Measurements from ENCODE around the gene CDC14A.
A peak's percentile ranks its signal among the peaks of the same experiment; 100 is the strongest.
"Not testable (repeated sequence)": the region's sequence is repeated elsewhere in the genome, so short reads cannot be mapped to it uniquely, and the experiment has no call there.

CDC14A gene

DNA sequence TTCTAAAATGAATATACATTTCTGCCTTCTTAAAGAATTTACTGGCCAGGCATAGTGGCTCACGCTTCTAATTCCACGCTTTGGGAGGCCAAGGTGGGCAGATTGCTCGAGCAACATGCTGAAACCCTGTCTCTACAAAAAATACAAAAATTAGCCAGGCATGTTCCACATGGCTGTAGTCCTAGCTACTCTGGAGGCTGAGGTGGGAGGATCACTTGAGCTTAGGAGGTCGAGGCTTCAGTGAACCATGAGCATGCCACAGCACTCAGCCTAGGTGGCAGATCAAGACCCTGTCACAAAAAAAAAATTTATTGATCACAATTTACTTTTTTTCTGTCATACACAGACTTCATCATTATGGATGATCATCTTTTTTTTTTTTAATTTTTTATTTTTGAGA is 11.5 kb downstream of the CDC14A start:
- Histone ChIP-seq H3K9ac (ENCODE audit: low read length) (no peak overlapping the region), H3K4me3 (ENCODE audit: low read length) (no peak overlapping the region), H3K4me1 (ENCODE audit: control insufficient read depth, insufficient read depth, low read length) (peaks cover 9% of the 10 kb centered on the region), H3K27me3 (replicated peaks; ENCODE audit: control insufficient read depth, insufficient read depth, low read length) (no peaks in the 10 kb centered on the region), H3K36me3 (ENCODE audit: control insufficient read depth, insufficient read depth, low read length, severe bottlenecking) (no peaks in the 10 kb centered on the region), H3K9me3 (ENCODE audit: control insufficient read depth, low read length) (no peaks in the 10 kb centered on the region)
- DNase-seq (ENCODE audit: low read depth), result no peak

DNA sequence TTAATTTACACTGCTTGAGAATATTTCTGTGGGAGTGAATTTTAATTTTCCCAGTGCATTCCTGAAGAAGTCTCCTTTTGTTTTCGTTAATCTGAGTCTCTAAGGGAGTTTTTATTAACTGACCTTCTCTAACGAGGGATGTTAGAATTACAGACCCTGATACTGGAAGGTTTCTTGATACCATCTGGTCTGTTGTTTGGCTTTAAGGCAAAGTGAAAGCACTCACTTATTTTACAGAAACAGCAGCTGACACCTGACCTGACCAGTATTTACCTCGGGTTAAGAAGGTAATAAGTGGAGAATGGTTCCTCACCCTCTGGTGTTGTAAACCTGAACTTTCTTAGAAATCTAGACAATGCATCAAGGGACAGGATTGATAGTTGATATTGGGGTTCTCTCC is 12.4 kb downstream of the CDC14A start:
- H3K9ac ChIP-seq (ENCODE audit: low read length), result no peak overlapping the region
- no peaks in the 10 kb centered on the region for H3K36me3 ChIP-seq (ENCODE audit: control insufficient read depth, insufficient read depth, low read length, severe bottlenecking)

DNA sequence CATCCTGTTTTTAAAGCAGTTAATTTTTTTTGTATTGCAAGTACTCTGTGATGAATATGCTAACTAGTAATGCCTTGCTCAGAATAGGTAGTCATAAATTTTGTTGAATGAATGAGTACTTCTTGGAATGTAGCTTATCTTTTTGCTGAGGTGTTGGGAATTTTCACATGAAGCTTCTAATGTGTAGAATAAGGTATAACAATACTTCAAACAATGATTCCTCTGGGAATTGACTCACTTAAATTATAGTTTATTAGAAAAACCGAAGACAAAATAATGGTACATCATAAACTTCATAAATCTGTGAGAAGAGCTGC is 13.9 kb downstream of the CDC14A start:
- no peaks in the 10 kb centered on the region for H3K9me3 ChIP-seq (ENCODE audit: control insufficient read depth, low read length)
- DNase-seq (ENCODE audit: low read depth), result no peak
- no peaks in the 10 kb centered on the region for H3K36me3 ChIP-seq (ENCODE audit: control insufficient read depth, insufficient read depth, low read length, severe bottlenecking)
- no peaks in the 10 kb centered on the region for H3K27me3 ChIP-seq (replicated peaks; ENCODE audit: control insufficient read depth, insufficient read depth, low read length)
- H3K4me1 ChIP-seq (ENCODE audit: control insufficient read depth, insufficient read depth, low read length), result peaks cover 1% of the 10 kb centered on the region
- H3K9ac ChIP-seq (ENCODE audit: low read length), result no peak overlapping the region
- H3K4me3 ChIP-seq (ENCODE audit: low read length), result no peak overlapping the region

More for the DNA sequence above, 12.4 kb downstream of the CDC14A start:
- DNase-seq (ENCODE audit: low read depth), result no peak
- Histone ChIP-seq H3K4me1 (ENCODE audit: control insufficient read depth, insufficient read depth, low read length) (peaks cover 9% of the 10 kb centered on the region), H3K4me3 (ENCODE audit: low read length) (no peak overlapping the region), H3K27me3 (replicated peaks; ENCODE audit: control insufficient read depth, insufficient read depth, low read length) (no peaks in the 10 kb centered on the region), H3K9me3 (ENCODE audit: control insufficient read depth, low read length) (no peaks in the 10 kb centered on the region)

DNA sequence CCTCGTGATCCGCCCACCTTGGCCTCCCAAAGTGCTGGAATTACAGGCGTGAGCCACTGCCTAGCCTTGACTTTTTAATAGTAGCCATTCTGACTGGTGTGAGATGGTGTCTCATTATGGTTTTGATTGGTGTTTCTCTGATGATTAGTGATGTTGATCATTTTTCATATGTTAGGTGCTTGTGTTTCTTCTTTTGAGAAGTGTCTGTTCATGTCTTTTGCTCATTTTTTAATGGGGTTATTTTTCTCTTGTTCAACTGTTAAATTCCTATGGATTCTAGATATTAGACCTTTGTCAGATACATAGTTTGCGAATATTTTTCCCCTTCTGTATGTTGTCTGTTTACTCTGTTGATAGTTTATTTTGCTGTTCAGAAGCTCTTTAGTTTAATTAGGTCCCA is 17.0 kb downstream of the CDC14A start:
- not testable (repeated sequence) for H3K4me3 ChIP-seq (ENCODE audit: low read length); H3K27me3 ChIP-seq (replicated peaks; ENCODE audit: control insufficient read depth, insufficient read depth, low read length); H3K9me3 ChIP-seq (ENCODE audit: control insufficient read depth, low read length); DNase-seq (ENCODE audit: low read depth); H3K4me1 ChIP-seq (ENCODE audit: control insufficient read depth, insufficient read depth, low read length); H3K9ac ChIP-seq (ENCODE audit: low read length); H3K36me3 ChIP-seq (ENCODE audit: control insufficient read depth, insufficient read depth, low read length, severe bottlenecking)

DNA sequence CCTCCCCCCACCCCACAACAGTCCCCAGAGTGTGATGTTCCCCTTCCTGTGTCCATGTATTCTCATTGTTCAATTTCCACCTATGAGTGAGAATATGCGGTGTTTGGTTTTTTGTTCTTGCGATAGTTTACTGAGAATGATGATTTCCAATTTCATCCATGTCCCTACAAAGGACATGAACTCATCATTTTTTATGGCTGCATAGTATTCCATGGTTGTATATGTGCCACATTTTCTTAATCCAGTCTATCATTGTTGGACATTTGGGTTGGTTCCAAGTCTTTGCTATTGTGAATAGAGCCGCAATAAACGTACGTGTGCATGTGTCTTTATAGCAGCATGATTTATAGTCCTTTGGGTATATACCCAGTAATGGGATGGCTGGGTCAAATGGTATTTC is 21.6 kb downstream of the CDC14A start:
- not testable (repeated sequence) for DNase-seq (ENCODE audit: low read depth); H3K36me3 ChIP-seq (ENCODE audit: control insufficient read depth, insufficient read depth, low read length, severe bottlenecking); H3K9ac ChIP-seq (ENCODE audit: low read length)

DNA sequence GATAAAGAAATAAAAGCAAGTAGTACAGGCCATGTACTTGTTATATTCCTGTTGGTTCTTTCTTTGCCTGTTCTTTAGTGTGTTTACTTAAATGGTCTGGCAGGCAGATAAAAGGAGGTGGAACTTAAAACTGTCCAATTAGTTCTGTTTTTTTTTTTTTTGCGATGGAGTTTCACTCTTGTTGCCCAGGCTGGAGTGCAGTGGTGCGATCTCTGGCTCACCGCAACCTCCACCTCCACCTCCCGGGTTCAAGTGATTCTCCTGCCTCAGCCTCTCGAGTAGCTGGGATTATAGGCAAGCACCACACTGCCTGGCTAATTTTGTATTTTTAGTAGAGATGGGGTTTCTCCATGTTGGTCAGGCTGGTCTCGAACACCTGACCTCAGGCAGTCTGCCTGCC is 24.6 kb downstream of the CDC14A start:
- H3K9me3 ChIP-seq (ENCODE audit: control insufficient read depth, low read length); H3K36me3 ChIP-seq (ENCODE audit: control insufficient read depth, insufficient read depth, low read length, severe bottlenecking); H3K27me3 ChIP-seq (replicated peaks; ENCODE audit: control insufficient read depth, insufficient read depth, low read length); H3K4me3 ChIP-seq (ENCODE audit: low read length); H3K9ac ChIP-seq (ENCODE audit: low read length); H3K4me1 ChIP-seq (ENCODE audit: control insufficient read depth, insufficient read depth, low read length); DNase-seq (ENCODE audit: low read depth): not testable (repeated sequence)

More for the DNA sequence above, 21.6 kb downstream of the CDC14A start:
- H3K4me3 ChIP-seq (ENCODE audit: low read length); H3K9me3 ChIP-seq (ENCODE audit: control insufficient read depth, low read length); H3K27me3 ChIP-seq (replicated peaks; ENCODE audit: control insufficient read depth, insufficient read depth, low read length); H3K4me1 ChIP-seq (ENCODE audit: control insufficient read depth, insufficient read depth, low read length): not testable (repeated sequence)

DNA sequence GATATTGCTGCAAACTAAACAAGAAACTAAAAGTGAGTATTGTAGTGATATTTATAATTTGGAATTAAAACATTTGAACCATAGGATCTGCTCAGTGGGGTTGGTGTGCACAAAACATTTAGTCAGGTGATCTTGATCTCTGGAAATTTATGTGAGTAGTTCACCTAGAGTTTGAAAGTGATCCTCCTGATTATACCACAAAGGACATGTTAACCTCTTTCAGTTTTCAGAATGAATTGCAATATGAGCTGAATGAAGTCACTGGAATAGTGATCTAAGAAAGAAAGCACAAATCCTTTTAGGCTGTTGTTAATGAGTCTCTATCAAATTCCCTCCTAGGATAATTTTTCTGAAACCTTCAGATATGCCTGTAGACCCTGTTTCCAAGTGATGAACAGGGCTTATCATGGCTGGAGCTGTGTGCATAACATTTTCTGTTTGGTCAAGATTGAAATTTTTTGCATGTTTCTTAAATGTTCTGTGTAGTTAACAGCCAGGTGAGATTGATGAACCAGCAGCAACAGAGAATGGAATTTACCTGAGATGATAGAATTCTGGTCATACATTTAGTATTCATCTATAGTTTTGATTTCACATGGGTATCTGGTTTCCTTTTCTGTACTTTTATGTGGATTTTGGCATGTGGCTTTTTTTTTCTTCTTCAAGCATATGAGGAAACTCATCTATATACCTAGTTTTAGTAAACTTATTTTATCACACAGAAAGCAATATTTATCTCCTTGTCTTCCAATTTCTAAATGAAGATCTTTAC is 25.5 kb downstream of the CDC14A start:
- Histone ChIP-seq H3K9ac (ENCODE audit: low read length) (no peak overlapping the region), H3K4me1 (ENCODE audit: control insufficient read depth, insufficient read depth, low read length) (peaks cover 5% of the 10 kb centered on the region), H3K9me3 (ENCODE audit: control insufficient read depth, low read length) (no peaks in the 10 kb centered on the region), H3K4me3 (ENCODE audit: low read length) (no peak overlapping the region), H3K27me3 (replicated peaks; ENCODE audit: control insufficient read depth, insufficient read depth, low read length) (no peaks in the 10 kb centered on the region), H3K36me3 (ENCODE audit: control insufficient read depth, insufficient read depth, low read length, severe bottlenecking) (no peaks in the 10 kb centered on the region)
- no peak for DNase-seq (ENCODE audit: low read depth)

DNA sequence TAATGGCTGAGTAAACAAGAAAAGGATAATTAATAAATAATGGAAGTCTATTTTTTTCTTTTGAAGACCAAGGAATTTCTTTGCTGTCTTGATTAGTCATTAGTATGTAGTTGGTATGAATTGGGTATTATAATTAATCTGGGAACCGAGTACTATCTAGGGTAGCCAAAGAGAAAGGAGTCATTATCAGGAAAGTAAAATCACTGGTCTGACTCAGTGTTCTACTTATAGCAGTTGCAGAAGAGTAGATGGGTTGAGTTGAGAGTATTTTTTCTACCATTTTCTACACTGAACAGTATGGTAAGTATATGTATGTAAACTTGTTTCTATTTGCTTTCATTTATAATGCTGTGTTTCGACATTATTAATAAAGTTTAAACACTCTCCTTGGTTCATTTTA is 26.6 kb downstream of the CDC14A start:
- Histone ChIP-seq H3K4me3 (ENCODE audit: low read length) (no peak overlapping the region), H3K9ac (ENCODE audit: low read length) (no peak overlapping the region), H3K9me3 (ENCODE audit: control insufficient read depth, low read length) (no peaks in the 10 kb centered on the region), H3K36me3 (ENCODE audit: control insufficient read depth, insufficient read depth, low read length, severe bottlenecking) (no peaks in the 10 kb centered on the region), H3K27me3 (replicated peaks; ENCODE audit: control insufficient read depth, insufficient read depth, low read length) (no peaks in the 10 kb centered on the region), H3K4me1 (ENCODE audit: control insufficient read depth, insufficient read depth, low read length) (peaks cover 11% of the 10 kb centered on the region)
- no peak for DNase-seq (ENCODE audit: low read depth)

DNA sequence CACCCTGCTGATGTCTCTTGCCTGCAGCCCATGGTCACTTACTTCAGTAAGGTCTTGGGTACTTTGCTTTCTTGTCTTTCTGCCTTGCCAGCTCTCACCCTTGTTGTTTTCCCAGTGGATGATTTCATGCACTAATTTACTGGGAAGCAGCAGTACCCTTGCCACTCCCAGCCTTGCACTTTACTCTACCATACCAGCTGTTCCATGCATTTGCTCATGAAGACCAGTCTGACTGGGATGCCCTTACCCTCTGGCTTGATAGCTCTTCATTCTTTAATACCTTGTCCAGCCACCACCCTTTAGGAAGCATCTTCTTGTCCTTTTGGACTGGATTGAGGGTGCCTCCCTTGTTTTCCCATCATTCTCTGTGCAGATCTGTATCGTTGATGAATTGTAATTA is 28.3 kb downstream of the CDC14A start:
- DNase-seq (ENCODE audit: low read depth), result no peak
- H3K9ac ChIP-seq (ENCODE audit: low read length), result no peak overlapping the region
- H3K36me3 ChIP-seq (ENCODE audit: control insufficient read depth, insufficient read depth, low read length, severe bottlenecking), result no peaks in the 10 kb centered on the region
- H3K9me3 ChIP-seq (ENCODE audit: control insufficient read depth, low read length), result no peaks in the 10 kb centered on the region
- no peak overlapping the region for H3K4me3 ChIP-seq (ENCODE audit: low read length)
- peaks cover 8% of the 10 kb centered on the region for H3K4me1 ChIP-seq (ENCODE audit: control insufficient read depth, insufficient read depth, low read length)
- H3K27me3 ChIP-seq (replicated peaks; ENCODE audit: control insufficient read depth, insufficient read depth, low read length), result no peaks in the 10 kb centered on the region

DNA sequence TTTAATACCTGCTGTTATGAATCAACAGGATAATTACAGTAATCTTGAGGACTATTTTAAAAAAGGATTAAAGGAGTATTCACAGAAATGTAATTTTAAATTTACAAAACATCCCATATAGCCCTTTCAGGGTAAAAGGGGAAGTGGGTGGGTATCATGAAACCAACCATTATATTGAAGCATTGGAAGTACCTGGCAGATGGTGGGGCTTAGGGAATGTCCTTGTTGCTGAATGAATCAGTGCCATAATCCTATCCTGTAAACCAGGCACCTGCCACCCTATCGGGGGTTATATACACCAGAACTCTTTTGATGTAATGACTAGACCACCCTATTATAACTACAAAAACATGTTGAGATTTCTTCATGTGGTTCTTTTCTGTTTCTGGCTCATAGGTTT is 30.4 kb downstream of the CDC14A start:
- DNase-seq (ENCODE audit: low read depth), result no peak
- H3K36me3 ChIP-seq (ENCODE audit: control insufficient read depth, insufficient read depth, low read length, severe bottlenecking), result no peaks in the 10 kb centered on the region
- H3K4me1 ChIP-seq (ENCODE audit: control insufficient read depth, insufficient read depth, low read length), result peaks cover 8% of the 10 kb centered on the region
- H3K9ac ChIP-seq (ENCODE audit: low read length), result no peak overlapping the region
- H3K9me3 ChIP-seq (ENCODE audit: control insufficient read depth, low read length), result no peaks in the 10 kb centered on the region
- no peak overlapping the region for H3K4me3 ChIP-seq (ENCODE audit: low read length)
- H3K27me3 ChIP-seq (replicated peaks; ENCODE audit: control insufficient read depth, insufficient read depth, low read length), result no peaks in the 10 kb centered on the region

DNA sequence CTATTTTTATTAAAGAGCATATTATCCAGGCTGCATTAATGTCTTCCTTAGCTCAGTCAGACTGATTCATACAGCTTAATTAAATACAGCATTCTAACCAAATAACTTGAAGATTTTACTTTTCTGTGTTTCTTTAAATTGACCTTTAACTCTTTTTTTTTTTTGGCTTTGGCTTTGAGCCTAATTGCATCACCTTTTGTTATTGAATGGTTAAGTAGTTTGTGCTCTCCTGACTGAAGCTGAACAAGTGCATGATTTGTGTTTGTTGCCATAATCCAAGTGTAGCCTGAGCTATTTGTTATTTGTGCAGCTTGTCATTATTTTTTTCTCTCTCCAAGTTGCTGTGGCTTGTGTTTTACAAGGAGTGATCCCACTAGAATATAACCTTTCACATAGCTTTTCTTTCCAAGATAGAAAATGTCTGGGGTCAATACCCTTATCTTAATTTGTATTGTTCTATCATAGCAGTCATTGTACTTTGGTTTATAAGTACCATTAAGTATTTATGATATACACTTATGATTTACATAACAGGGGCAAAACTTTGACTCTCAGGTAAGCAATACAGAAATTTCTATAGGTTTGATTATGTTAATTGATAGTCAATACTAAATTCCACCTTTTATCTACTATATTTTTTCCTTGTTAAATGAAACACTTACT is 31.6 kb downstream of the CDC14A start:
- Histone ChIP-seq H3K9ac (ENCODE audit: low read length) (no peak overlapping the region), H3K36me3 (ENCODE audit: control insufficient read depth, insufficient read depth, low read length, severe bottlenecking) (no peaks in the 10 kb centered on the region), H3K9me3 (ENCODE audit: control insufficient read depth, low read length) (no peaks in the 10 kb centered on the region), H3K4me1 (ENCODE audit: control insufficient read depth, insufficient read depth, low read length) (peaks cover 14% of the 10 kb centered on the region), H3K4me3 (ENCODE audit: low read length) (no peak overlapping the region), H3K27me3 (replicated peaks; ENCODE audit: control insufficient read depth, insufficient read depth, low read length) (no peaks in the 10 kb centered on the region)
- DNase-seq (ENCODE audit: low read depth), result no peak

DNA sequence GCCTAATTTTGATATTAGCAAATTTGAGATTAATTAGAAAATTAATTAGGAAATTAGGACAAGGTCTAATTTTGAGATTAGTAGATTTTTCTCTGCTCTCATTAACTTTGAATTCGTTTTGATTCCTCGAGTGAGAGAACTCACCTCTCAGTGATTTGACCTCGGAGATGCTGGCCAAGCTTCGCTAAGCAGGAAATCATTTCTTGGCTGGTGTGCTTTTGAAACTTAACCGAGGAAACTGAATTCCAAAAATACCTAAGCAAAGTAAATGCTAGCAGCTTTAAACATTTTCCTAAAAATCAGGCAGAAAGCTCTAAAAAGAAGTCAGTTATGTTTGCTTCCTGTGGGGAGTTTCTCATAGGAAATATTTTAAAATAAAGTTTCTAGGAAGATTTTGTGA is 34.9 kb downstream of the CDC14A start:
- no peak overlapping the region for H3K9ac ChIP-seq (ENCODE audit: low read length)
- no peaks in the 10 kb centered on the region for H3K27me3 ChIP-seq (replicated peaks; ENCODE audit: control insufficient read depth, insufficient read depth, low read length)
- H3K4me1 ChIP-seq (ENCODE audit: control insufficient read depth, insufficient read depth, low read length), result peaks cover 14% of the 10 kb centered on the region
- DNase-seq (ENCODE audit: low read depth), result peak; percentile 69
- H3K36me3 ChIP-seq (ENCODE audit: control insufficient read depth, insufficient read depth, low read length, severe bottlenecking), result no peaks in the 10 kb centered on the region
- H3K4me3 ChIP-seq (ENCODE audit: low read length), result peak overlapping the region; percentile 44
- no peaks in the 10 kb centered on the region for H3K9me3 ChIP-seq (ENCODE audit: control insufficient read depth, low read length)
